Bronchial epithelial cell (primary cell): ENCODE measurements around the gene TSPYL1. TPM values are rescaled to one million over a fixed set of nuclear protein-coding genes. Genes with fewer than 3 reads are reported as not detected.

Experiments used
- DNase-seq: peaks from one replicate; pipeline ENCODE4 v3.0.0-alpha.2; 2010; ENCODE audit warnings: low read depth
- FAIRE-seq: peaks from 2 replicates; lab custom pipeline; 2011; peaks lifted over from hg19 to GRCh38; lab: Jason Lieb, UNC
- H3K27me3 ChIP-seq: 2 replicates; pipeline ENCODE4 v1.5.1; 2011; ENCODE audit warnings: low read length; ENCODE audit not compliant: control insufficient read depth, insufficient read depth
- H3K36me3 ChIP-seq: 2 replicates; pipeline ENCODE4 v1.5.1; 2011; ENCODE audit warnings: low read length; ENCODE audit not compliant: control insufficient read depth, insufficient read depth
- H3K4me3 ChIP-seq: 2 replicates; pipeline ENCODE4 v1.5.1; 2011; ENCODE audit warnings: mild to moderate bottlenecking, low read depth, low read length, control low read depth
- CTCF ChIP-seq: IDR thresholded peaks from 2 replicates; pipeline ENCODE4 v1.5.1; 2011; ENCODE audit warnings: mild to moderate bottlenecking, moderate library complexity, low read length, control low read depth, inconsistent platforms; ENCODE audit not compliant: insufficient read depth, severe bottlenecking
- total RNA-seq: library from RNA; depleted of rRNA; stranded (reverse); fragments of >200 nt; gene quantifications from 2 replicates; pipeline ENCODE4 v1.2.1, GENCODE V29; 2014

The TSPYL1 gene
- total RNA-seq, 1 donor from 2014 or later = 72.4 TPM

DNA sequence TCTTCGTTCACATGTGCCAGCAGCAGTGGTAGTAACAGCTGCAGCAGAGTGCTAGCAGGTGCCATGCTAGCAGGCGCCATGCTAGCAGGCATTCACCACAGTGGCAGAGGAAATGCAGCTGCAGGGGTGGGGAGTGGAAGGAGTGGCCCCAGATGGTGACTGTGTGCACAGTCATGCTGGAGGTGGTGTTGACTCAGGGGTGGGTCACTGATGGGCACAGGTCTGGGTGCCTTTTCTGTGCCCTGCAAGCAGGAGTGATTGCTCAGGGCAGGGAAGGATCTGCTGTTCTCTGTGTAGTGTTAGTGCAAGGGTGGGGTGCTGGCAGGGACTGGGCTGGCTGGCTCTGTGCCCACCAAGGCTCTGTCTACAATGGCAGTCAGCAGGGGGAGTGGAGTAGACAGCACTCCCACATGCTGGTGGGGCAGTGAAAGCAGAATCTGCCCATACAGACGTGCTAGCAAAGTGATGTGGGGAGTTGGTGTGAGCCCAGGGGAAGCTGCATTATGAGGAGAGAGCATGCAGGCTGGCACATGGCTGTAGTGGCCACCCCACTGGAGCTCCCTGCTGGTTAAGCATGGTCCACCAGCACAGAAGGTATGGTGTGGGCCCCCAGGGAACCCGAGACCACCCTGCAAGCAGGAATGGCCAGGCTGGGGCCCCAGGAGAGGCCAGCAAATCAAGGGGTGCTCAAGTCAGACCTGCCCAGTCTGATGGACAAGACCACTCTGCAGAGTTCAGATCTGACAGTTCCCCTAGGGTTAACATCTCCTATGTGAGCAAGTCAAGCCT, 14.5 kb downstream of the TSPYL1 start:
- DNase-seq (peak; percentile 93), FAIRE-seq (peak; percentile 64)
- Histone ChIP-seq H3K27me3 (no peaks in the 10 kb centered on the region), H3K36me3 (no peaks in the 10 kb centered on the region), H3K4me3 (no peak overlapping the region)
- no peak for TF ChIP-seq CTCF

GRCh38 chr6:116263353-116263752, 16.4 kb downstream of the TSPYL1 start:
- DNase-seq = no peak
- no peak for TF ChIP-seq CTCF
- Histone ChIP-seq H3K27me3 (no peaks in the 10 kb centered on the region), H3K4me3 (no peak overlapping the region), H3K36me3 (no peaks in the 10 kb centered on the region)
- no peak for FAIRE-seq

DNA sequence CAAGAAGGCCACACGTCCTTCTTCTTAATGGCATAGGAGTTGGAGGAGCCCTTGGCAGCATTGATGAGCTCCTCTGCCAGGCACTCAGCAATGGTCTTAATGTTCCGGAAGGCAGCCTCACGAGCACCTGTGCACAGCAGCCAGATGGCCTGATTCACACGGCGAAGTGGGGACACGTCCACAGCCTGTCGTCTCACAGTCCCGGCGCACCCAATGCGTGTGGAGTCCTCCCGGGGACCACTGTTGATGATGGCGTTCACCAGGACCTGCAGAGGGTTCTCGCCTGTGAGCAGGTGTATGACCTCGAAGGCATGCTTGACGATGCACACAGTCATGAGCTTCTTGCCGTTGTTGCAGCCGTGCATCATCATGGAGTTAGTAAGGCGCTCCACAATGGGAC, 21.2 kb downstream of the TSPYL1 start:
- FAIRE-seq = no peak
- TF ChIP-seq CTCF = no peak

DNA sequence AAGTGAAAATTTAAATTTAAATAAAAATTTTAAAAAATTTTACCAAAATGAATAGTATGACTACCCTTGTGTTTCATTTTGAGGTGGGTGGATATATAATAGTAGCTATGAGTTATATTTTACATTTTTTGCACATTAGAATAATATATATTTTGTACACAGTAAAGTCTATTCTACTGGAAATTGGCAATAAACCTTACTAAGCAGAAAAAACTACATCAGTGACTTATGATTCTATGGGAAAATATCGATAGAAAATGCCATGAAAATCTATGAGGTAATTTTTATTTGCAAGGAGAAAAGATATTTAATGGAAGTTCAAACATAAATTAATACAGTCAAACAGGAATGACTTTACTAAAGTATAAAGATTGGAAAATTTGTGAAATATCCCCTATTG, 23.0 kb downstream of the TSPYL1 start:
- H3K4me3 ChIP-seq = no peak overlapping the region
- no peaks in the 10 kb centered on the region for H3K36me3 ChIP-seq
- no peak for TF ChIP-seq CTCF
- DNase-seq = no peak
- no peak for FAIRE-seq
- no peaks in the 10 kb centered on the region for H3K27me3 ChIP-seq

More for the DNA sequence above, 21.2 kb downstream of the TSPYL1 start:
- no peaks in the 10 kb centered on the region for H3K27me3 ChIP-seq
- no peak overlapping the region for H3K4me3 ChIP-seq
- no peaks in the 10 kb centered on the region for H3K36me3 ChIP-seq
- DNase-seq = no peak

GRCh38 chr6:116255246-116255800, 24.4 kb downstream of the TSPYL1 start:
- TF ChIP-seq CTCF = no peak
- Histone ChIP-seq H3K27me3 (no peaks in the 10 kb centered on the region), H3K4me3 (no peak overlapping the region), H3K36me3 (no peaks in the 10 kb centered on the region)
- DNase-seq (no peak), FAIRE-seq (no peak)
